Activated T-cell treated with anti-CD3 and anti-CD28 coated beads, Interleukin-2, amount 50 U/mL, for 1 hour (primary cell): ENCODE results near the gene U2SURP.
"Not testable (repeated sequence)": the region's sequence is repeated elsewhere in the genome, so short reads cannot be mapped to it uniquely, and the experiment has no call there.

Experiments used
- DNase-seq: peaks from one replicate; pipeline ENCODE4 v3.0.0-alpha.2; 2020

U2SURP gene

GRCh38 chr3:142977399-142977728, 24.0 kb upstream of the U2SURP start:
- no peak for DNase-seq

- DNase-seq, result no peak
Observed at GRCh38 chr3:142981108-142981507, 20.3 kb upstream of the U2SURP start.

GRCh38 chr3:142982038-142982773, 19.2 kb upstream of the U2SURP start:
- no peak for DNase-seq

GRCh38 chr3:142983318-142983717, 18.1 kb upstream of the U2SURP start:
- no peak for DNase-seq

- DNase-seq, result no peak
Observed at GRCh38 chr3:142984255-142984654, 17.1 kb upstream of the U2SURP start.

GRCh38 chr3:142987080-142987700, 14.2 kb upstream of the U2SURP start:
- no peak for DNase-seq

GRCh38 chr3:142987707-142988106, 13.7 kb upstream of the U2SURP start:
- DNase-seq, result no peak

- DNase-seq, result not testable (repeated sequence)
Observed at GRCh38 chr3:142988221-142988620, 13.1 kb upstream of the U2SURP start.

- not testable (repeated sequence) for DNase-seq
Observed at GRCh38 chr3:142988826-142989225, 12.5 kb upstream of the U2SURP start.

GRCh38 chr3:142990721-142991120, 10.6 kb upstream of the U2SURP start:
- no peak for DNase-seq

GRCh38 chr3:142992323-142992722, 9.0 kb upstream of the U2SURP start:
- no peak for DNase-seq

- peak; percentile 55 for DNase-seq
Observed at GRCh38 chr3:142993958-142994442, 7.4 kb upstream of the U2SURP start.

- DNase-seq, result no peak
Observed at GRCh38 chr3:142997330-142997729, 4.0 kb upstream of the U2SURP start.

GRCh38 chr3:142998439-142998838, 2.9 kb upstream of the U2SURP start:
- DNase-seq, result no peak

GRCh38 chr3:142999881-143000280, 1.5 kb upstream of the U2SURP start:
- DNase-seq, result no peak

GRCh38 chr3:143000528-143000927, 842 bp upstream of the U2SURP start:
- DNase-seq, result no peak

GRCh38 chr3:143001034-143001368, 369 bp upstream of the U2SURP start:
- no peak for DNase-seq

GRCh38 chr3:143002083-143002712, 828 bp downstream of the U2SURP start:
- DNase-seq, result no peak

- no peak for DNase-seq
Observed at GRCh38 chr3:143002727-143003126, 1.4 kb downstream of the U2SURP start.

- DNase-seq, result no peak
Observed at GRCh38 chr3:143004823-143005222, 3.5 kb downstream of the U2SURP start.

- no peak for DNase-seq
Observed at GRCh38 chr3:143010024-143010423, 8.7 kb downstream of the U2SURP start.

GRCh38 chr3:143011705-143012104, 10.3 kb downstream of the U2SURP start:
- DNase-seq, result no peak

GRCh38 chr3:143014921-143015320, 13.6 kb downstream of the U2SURP start:
- no peak for DNase-seq

- no peak for DNase-seq
Observed at GRCh38 chr3:143016321-143016972, 15.1 kb downstream of the U2SURP start.
